CD4-positive, CD25-positive, alpha-beta regulatory T cell (primary cell): ENCODE measurements around the gene AJAP1. TPM values are rescaled to one million over a fixed set of nuclear protein-coding genes. Genes with fewer than 3 reads are reported as not detected.

ENCODE experiments used
- ATAC-seq, 2 donors: fragments of 150-1000 bp; cut with Tn5 transposase; one replicate each; pipeline ENCODE4 v1.10.0; 2021; ENCODE audit warnings: low read depth in 2 of 2, moderate number of reproducible peaks in 2 of 2, moderate library complexity in 1 of 2
- DNase-seq, 3 donors: peaks; one replicate each; pipeline versions ENCODE4 v3.0.0 to v3.0.0-alpha.2; 2012 to 2022; ENCODE audit warnings: mixed read lengths in 1 of 3
- H3K27ac ChIP-seq: one replicate; pipeline ENCODE4 v1.7.0; 2013; ENCODE audit warnings: mild to moderate bottlenecking, low read length; ENCODE audit not compliant: insufficient read depth, poor library complexity, severe bottlenecking
- H3K27me3 ChIP-seq: one replicate; pipeline ENCODE4 v1.7.0; 2013; ENCODE audit warnings: low read length; ENCODE audit not compliant: control insufficient read depth, insufficient read depth
- H3K36me3 ChIP-seq: one replicate; pipeline ENCODE4 v1.7.0; 2013; ENCODE audit warnings: mild to moderate bottlenecking, low read length, moderate library complexity; ENCODE audit not compliant: control insufficient read depth, insufficient read depth
- H3K4me1 ChIP-seq: 2 replicates; pipeline ENCODE4 v1.7.0; 2013; ENCODE audit warnings: mild to moderate bottlenecking, low read length; ENCODE audit not compliant: insufficient read depth, control insufficient read depth, poor library complexity, severe bottlenecking
- H3K4me3 ChIP-seq: one replicate; pipeline ENCODE4 v1.7.0; 2013; ENCODE audit warnings: low read depth, mild to moderate bottlenecking, low read length, moderate library complexity
- H3K9me3 ChIP-seq, 2 experiments: 1 replicate in 1 of 2; 2 replicates in 1 of 2; pipeline ENCODE4 v1.7.0; 2013; ENCODE audit warnings: low read length in 2 of 2, mild to moderate bottlenecking in 1 of 2, moderate library complexity in 1 of 2; ENCODE audit not compliant: control insufficient read depth in 2 of 2
- H3K27ac Mint-ChIP-seq, 3 donors: one replicate each; pipeline ENCODE4 v1.8.0; 2020 to 2022; ENCODE audit warnings: mild to moderate bottlenecking in 3 of 3, mixed read lengths in 3 of 3, moderate library complexity in 2 of 3
- H3K27me3 Mint-ChIP-seq: one replicate; pipeline ENCODE4 v1.8.0; 2022; ENCODE audit warnings: mild to moderate bottlenecking, mixed read lengths
- H3K36me3 Mint-ChIP-seq: one replicate; pipeline ENCODE4 v1.8.0; 2020; ENCODE audit warnings: mixed read lengths
- H3K4me1 Mint-ChIP-seq, 4 donors: one replicate each; pipeline ENCODE4 v1.8.0; 2020 to 2022; ENCODE audit warnings: mixed read lengths in 4 of 4, mild to moderate bottlenecking in 1 of 4
- H3K4me3 Mint-ChIP-seq, 4 donors: one replicate each; pipeline ENCODE4 v1.8.0; 2020 to 2022; ENCODE audit warnings: mild to moderate bottlenecking in 4 of 4, mixed read lengths in 4 of 4, moderate library complexity in 3 of 4
- H3K9me3 Mint-ChIP-seq, 7 donors: one replicate each; pipeline ENCODE4 v1.8.0; 2020 to 2022; ENCODE audit warnings: mixed read lengths in 7 of 7, mild to moderate bottlenecking in 3 of 7, moderate library complexity in 2 of 7
- polyA plus RNA-seq, 4 donors: library from polyadenylated mRNA; unstranded; fragments of 300-500 nt; fragmentation: Illumina TruSeq; gene quantifications; one replicate each; pipeline ENCODE4 v1.2.3, GENCODE V29; 2021
- total RNA-seq: library from RNA; stranded (reverse); gene quantifications from one replicate; pipeline ENCODE4 v1.2.3, GENCODE V29; 2022

Gene AJAP1
- total and polyA plus RNA-seq, 5 donors from 2014 or later, result 0.10 to 0.41 (median 0.37) TPM; not detected in 2

DNA sequence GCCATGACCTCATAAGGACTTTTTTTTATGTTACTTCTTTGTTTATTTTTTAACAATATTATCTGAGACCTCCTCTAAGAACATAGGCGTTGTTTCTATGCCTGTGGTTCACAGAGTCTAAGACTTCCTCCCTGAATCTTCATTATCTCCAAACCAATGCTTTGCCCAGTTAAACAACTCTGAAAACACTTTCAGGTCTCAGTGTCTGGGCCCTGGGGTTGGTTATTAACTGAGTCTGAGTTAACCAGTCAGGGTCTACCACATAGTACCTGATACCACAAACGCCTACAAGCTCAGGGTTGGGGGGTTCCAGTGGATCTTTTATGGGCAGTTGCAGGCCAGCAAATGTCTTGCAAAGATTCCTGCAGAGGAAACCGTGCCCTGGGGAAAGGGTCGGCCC, 138.2 kb downstream of the AJAP1 start:
- ATAC-seq, result no peak
- no peaks in the 10 kb centered on the region for H3K27me3 ChIP-seq
- Mint-ChIP-seq H3K27ac (no peak overlapping the region), H3K4me3 (no peak overlapping the region), H3K27me3 (no peaks in the 10 kb centered on the region), H3K4me1 (peaks cover 0 to 4% (median 0%) of the 10 kb centered on the region in 4 donors), H3K36me3 (no peaks in the 10 kb centered on the region), H3K9me3 (no peaks in the 10 kb centered on the region)
- H3K27ac ChIP-seq, result no peak overlapping the region
- H3K36me3 ChIP-seq, result no peaks in the 10 kb centered on the region
- no peaks in the 10 kb centered on the region for H3K4me1 ChIP-seq
- no peaks in the 10 kb centered on the region for H3K9me3 ChIP-seq
- DNase-seq, result no peak
- no peak overlapping the region for H3K4me3 ChIP-seq

DNA sequence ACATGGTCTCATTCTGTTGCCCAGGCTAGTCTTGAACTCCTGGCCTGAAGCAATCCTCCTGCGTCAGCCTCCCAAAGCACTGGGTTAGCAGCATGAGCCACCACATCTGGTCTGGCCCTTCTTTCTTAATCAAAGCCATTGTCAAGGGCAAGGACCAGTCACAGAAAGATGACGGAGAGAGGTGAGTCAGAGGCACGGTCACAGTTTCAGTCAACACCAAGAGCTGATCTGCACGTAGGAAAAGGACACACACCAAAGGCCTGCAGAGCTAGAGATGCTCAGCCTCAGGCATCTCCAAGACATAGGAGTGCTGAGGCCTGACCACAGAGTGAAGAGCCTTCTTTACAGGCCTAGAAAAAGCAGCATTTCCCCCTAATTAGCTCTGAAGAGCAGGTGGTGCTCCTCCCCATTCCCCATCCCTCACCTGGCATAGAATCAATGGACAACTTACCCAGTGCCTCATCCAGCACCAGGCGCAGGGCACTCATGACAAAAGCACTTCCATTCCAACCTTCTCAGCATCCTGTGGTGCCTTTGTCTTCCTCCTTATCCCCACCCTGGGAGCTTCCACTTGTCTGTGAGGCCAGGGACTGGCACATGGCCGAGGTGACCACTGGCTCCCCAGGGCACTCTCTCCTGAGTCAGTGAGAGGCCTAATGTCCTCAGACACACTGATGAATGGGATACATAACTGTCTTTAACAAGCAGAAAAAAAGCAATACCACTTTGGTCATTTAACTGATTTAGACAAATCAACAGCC, 139.8 kb downstream of the AJAP1 start:
- Mint-ChIP-seq H3K36me3 (no peaks in the 10 kb centered on the region), H3K27ac (no peak overlapping the region), H3K9me3 (peaks cover 0 to 2% (median 0%) of the 10 kb centered on the region in 7 donors), H3K4me1 (peaks cover 0 to 4% (median 0%) of the 10 kb centered on the region in 4 donors), H3K4me3 (no peak overlapping the region), H3K27me3 (no peaks in the 10 kb centered on the region)
- DNase-seq, result no peak
- Histone ChIP-seq H3K4me1 (no peaks in the 10 kb centered on the region), H3K36me3 (no peaks in the 10 kb centered on the region), H3K27me3 (no peaks in the 10 kb centered on the region), H3K9me3 (no peaks in the 10 kb centered on the region), H3K4me3 (no peak overlapping the region), H3K27ac (no peak overlapping the region)
- ATAC-seq, result no peak

DNA sequence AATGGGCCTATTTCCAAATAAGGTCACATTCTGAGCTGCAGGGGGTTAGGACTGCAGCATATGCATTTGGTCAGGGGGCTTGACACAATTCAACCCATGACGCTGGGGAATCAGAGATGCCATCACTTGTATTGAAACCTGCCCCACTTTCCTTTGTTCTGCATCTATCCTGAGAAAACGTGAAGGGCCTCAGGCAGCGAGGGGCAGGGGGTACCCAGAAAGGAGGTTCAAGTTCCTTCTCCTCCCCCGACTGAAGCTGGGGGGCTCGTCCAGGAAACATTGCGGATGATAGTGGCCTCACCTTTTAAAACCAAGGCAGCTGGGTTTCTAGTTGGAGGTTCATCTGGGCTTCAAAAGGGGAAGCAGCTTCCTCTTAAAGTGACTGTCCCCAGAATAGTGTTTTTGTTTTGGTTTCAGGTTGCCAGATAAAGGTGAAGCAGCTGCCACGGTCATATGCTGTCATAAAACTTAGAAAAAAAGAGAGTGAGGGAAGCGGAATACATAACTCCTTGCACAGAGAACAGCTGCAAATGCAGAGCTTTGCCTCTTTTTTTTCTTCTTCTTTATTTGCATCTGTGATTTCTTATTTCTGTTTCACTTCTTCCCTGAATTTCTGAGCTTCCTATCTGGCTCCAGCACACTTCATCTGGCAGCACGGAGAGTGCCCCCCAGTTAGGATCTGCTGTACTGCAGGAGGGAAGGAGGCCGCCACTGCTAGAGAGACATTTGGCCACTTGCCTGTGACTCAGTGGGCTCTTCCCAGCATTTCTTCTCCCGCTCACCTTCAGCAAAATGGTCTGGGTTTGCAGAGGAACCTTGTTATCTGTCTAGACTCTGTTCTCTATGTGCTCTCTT, 142.0 kb downstream of the AJAP1 start:
- ATAC-seq (no peak), DNase-seq (no peak)
- Histone ChIP-seq H3K4me1 (no peaks in the 10 kb centered on the region), H3K9me3 (no peaks in the 10 kb centered on the region), H3K27ac (no peak overlapping the region), H3K36me3 (no peaks in the 10 kb centered on the region), H3K27me3 (no peaks in the 10 kb centered on the region), H3K4me3 (no peak overlapping the region)
- Mint-ChIP-seq H3K4me1 (peaks cover 0 to 4% (median 0%) of the 10 kb centered on the region in 4 donors), H3K27ac (no peak overlapping the region), H3K9me3 (peaks cover 0 to 2% (median 0%) of the 10 kb centered on the region in 7 donors), H3K27me3 (no peaks in the 10 kb centered on the region), H3K4me3 (no peak overlapping the region), H3K36me3 (no peaks in the 10 kb centered on the region)

DNA sequence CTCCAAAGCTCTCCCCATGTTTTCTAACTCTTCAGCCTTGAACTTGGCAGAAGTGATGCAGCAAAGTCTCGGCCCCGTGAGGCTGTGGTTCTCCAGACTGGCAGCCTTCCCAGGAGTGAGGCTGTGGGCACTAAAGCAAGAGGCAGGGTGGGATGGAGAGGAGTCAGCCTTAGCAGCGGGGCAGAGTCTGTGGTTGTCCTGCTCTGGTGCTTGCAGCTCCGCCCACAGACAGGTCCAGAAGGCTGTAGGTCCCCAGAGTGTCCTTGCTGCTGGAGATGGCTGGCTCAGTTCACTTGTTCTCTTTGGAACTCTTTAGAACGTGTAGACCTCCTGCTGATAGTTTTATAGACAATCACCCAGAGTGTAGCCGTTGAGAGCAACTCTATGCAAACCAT, 142.6 kb downstream of the AJAP1 start:
- Histone ChIP-seq H3K27me3 (no peaks in the 10 kb centered on the region), H3K27ac (no peak overlapping the region), H3K36me3 (no peaks in the 10 kb centered on the region), H3K9me3 (no peaks in the 10 kb centered on the region), H3K4me3 (no peak overlapping the region), H3K4me1 (no peaks in the 10 kb centered on the region)
- peaks cover 0 to 2% (median 0%) of the 10 kb centered on the region in 7 donors for H3K9me3 Mint-ChIP-seq
- no peak overlapping the region for H3K4me3 Mint-ChIP-seq
- no peaks in the 10 kb centered on the region for H3K27me3 Mint-ChIP-seq
- no peak for ATAC-seq
- no peak for DNase-seq
- H3K4me1 Mint-ChIP-seq, result peaks cover 0 to 4% (median 0%) of the 10 kb centered on the region in 4 donors
- H3K27ac Mint-ChIP-seq, result no peak overlapping the region
- H3K36me3 Mint-ChIP-seq, result no peaks in the 10 kb centered on the region

DNA sequence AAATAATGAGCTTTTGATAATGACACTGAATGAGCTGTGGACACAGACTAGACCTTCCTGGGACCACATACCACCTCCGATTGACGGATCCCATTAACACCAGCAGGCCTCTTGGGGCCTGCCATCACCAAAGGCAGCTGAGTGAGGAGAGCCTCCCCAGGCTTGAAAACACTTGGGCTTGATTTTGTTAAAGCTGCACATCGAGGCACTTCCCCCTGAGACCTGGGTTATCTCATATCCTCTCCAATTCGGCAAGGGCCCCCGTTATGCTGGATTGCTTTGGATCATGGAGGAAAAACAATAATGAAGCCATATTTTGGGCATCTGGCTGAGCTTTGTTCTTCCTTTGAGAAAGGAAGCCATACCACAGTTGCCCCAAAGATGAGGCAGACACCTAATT, 143.0 kb downstream of the AJAP1 start:
- ATAC-seq, result no peak
- Mint-ChIP-seq H3K27me3 (no peaks in the 10 kb centered on the region), H3K4me1 (peaks cover 0 to 4% (median 0%) of the 10 kb centered on the region in 4 donors), H3K27ac (no peak overlapping the region), H3K4me3 (no peak overlapping the region), H3K9me3 (peaks cover 0 to 2% (median 0%) of the 10 kb centered on the region in 7 donors), H3K36me3 (no peaks in the 10 kb centered on the region)
- no peak overlapping the region for H3K27ac ChIP-seq
- H3K9me3 ChIP-seq, result no peaks in the 10 kb centered on the region
- H3K4me3 ChIP-seq, result no peak overlapping the region
- no peak for DNase-seq
- H3K4me1 ChIP-seq, result no peaks in the 10 kb centered on the region
- H3K36me3 ChIP-seq, result no peaks in the 10 kb centered on the region
- H3K27me3 ChIP-seq, result no peaks in the 10 kb centered on the region

DNA sequence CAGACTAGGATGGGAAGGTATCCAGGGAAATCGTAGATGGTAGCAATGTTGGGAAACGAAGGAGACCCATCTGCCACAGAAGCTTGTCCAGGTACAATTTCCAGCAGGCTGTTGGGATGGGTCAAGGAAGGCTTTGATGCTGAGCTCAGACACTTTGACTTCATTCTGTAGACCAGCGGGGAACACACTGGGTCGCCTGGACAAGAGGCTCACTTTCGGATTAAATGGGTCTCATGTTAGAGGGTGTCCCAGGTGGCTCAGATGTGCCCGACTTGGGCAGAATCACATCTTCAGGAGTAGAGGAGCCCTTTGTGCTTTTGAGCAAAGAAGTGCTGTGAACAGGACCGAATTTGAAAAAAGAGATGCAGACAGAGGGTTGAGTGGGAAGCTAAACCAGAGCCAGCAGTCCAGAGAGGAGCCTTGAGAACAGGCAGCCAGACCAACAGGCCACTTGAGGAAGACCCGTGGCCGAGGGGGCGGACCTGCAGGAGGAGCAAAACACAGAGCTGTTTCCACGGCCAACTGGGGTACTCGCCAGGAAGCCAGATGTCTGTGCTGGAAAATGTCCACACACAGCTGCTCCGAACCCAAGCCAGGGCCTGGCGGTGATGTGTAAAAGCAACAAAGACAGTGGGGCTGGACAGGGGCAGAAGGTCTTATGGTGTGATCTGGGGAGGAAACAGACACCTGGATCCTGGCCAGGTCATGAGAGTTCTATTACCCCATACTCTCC, 146.9 kb downstream of the AJAP1 start:
- Histone ChIP-seq H3K9me3 (no peaks in the 10 kb centered on the region), H3K4me3 (no peak overlapping the region), H3K4me1 (no peaks in the 10 kb centered on the region), H3K27ac (no peak overlapping the region), H3K27me3 (no peaks in the 10 kb centered on the region), H3K36me3 (no peaks in the 10 kb centered on the region)
- ATAC-seq, result no peak
- Mint-ChIP-seq H3K9me3 (peaks cover 0 to 7% (median 2%) of the 10 kb centered on the region in 7 donors), H3K36me3 (no peaks in the 10 kb centered on the region), H3K4me1 (peaks cover 0 to 2% (median 0%) of the 10 kb centered on the region in 4 donors), H3K4me3 (no peak overlapping the region), H3K27ac (no peak overlapping the region), H3K27me3 (peaks cover 8% of the 10 kb centered on the region)
- DNase-seq, result no peak

DNA sequence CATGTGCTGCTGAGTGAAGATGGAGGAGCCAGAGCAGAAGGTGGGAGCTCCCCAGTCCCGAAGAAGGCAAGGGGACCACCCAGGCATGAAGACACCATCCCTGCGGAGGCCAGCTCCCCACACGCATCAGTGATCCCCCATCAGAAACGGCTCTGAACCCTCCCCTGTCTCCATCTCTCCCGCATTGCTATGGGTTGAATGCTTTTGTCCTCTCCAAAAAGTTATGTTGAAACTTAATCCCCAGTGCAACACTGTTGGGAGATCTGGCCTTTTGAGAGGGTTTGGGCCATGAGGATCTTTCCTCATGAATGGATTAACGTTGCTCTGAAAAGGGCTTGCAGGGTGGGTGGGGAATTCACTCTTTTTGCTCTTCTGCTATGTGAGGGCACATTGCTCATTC, 147.6 kb downstream of the AJAP1 start:
- Mint-ChIP-seq H3K27me3 (peaks cover 10% of the 10 kb centered on the region), H3K9me3 (peaks cover 0 to 9% (median 4%) of the 10 kb centered on the region in 7 donors)

More for the DNA sequence above, 147.6 kb downstream of the AJAP1 start:
- Mint-ChIP-seq H3K4me1 (peaks cover 0 to 2% (median 0%) of the 10 kb centered on the region in 4 donors), H3K4me3 (no peak overlapping the region), H3K36me3 (no peaks in the 10 kb centered on the region), H3K27ac (no peak overlapping the region)
- H3K9me3 ChIP-seq, result no peaks in the 10 kb centered on the region
- no peak overlapping the region for H3K27ac ChIP-seq
- DNase-seq (no peak), ATAC-seq (no peak)
- no peaks in the 10 kb centered on the region for H3K27me3 ChIP-seq
- no peaks in the 10 kb centered on the region for H3K4me1 ChIP-seq
- H3K4me3 ChIP-seq, result no peak overlapping the region
- no peaks in the 10 kb centered on the region for H3K36me3 ChIP-seq
